GM20431 (cell line): ENCODE results near the gene FADS6.

Source experiments
- in situ Hi-C: fragments of 300-500 bp; cut with MseI, MboI; formaldehyde crosslinking; loops from one replicate; pipeline ENCODE4 v1.15.0; 2020; ENCODE audit warnings: low sequenced_read_pairs; ENCODE audit not compliant: unreplicated experiment

The FADS6 gene

GRCh38 chr17:74836691-74837467, 56.6 kb downstream of the FADS6 start:
- in situ Hi-C loops, result no loop called here

- in situ Hi-C loops, result no loop called here
Observed at GRCh38 chr17:74836191-74836590, 57.2 kb downstream of the FADS6 start.

GRCh38 chr17:74833501-74834377, 59.7 kb downstream of the FADS6 start:
- in situ Hi-C loops, result no loop called here

DNA sequence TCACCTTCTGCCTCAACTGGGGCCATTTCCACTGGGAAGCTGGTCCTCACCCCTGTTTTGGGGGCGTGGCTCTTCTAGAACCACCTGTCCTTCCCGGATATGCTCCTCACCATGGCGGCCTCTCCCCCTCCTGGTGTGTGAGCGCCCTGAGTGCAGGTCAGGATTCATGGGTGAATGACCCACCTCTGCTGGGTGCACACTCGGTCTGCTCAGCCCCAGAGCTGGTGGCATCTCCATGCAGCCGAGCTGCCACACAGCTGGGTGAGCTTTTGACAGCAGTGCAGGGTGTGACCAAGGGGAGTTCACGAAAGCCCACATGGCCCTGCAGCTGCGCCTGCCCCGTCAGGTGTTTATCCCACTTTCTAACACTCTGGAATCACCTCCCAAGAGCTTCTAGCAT, 61.0 kb downstream of the FADS6 start:
- in situ Hi-C loops, result no loop called here

GRCh38 chr17:74831444-74832146, 61.8 kb downstream of the FADS6 start:
- in situ Hi-C loops, result no loop called here

GRCh38 chr17:74830861-74831260, 62.6 kb downstream of the FADS6 start:
- in situ Hi-C loops, result no loop called here

DNA sequence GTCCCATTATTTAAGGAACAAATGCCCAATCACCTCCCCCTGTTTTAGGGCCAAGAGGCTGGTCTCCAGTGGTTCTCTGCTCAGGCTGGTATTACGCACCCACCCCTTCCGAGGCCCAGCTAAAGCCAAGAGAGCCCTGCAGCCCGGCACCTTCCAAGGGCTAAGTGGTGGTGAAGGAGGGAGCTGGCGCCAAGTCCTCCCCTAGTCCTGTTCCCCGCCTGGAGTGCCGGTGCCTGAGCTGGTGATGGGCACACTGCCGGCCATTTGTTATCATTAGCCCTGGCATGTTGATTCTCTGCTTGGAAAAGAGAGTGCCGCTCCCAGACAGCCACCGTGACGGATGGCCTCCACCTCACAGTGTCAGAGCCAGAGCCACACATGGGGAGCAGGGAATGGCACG, 65.6 kb downstream of the FADS6 start:
- in situ Hi-C loops, result no loop called here
